K562 (cell line): Measurements from ENCODE around the gene ARHGAP33. TPM values are rescaled to one million over a fixed set of nuclear protein-coding genes. Genes with fewer than 3 reads are reported as not detected.

Experiments
- ATAC-seq: fragments of 200-7000 bp; cut with Tn5 transposase; 3 replicates; pipeline ENCODE4 v1.9.1; 2020; ENCODE audit warnings: moderate library complexity
- BruUV-seq: library from RNA; stranded (reverse); fragments of 400-500 nt; replicated peaks from 2 replicates; lab custom pipeline; 2021; lab: Mats Ljungman, UMichigan
- CTCF ChIA-PET: fragments of 300-600 bp; formaldehyde crosslinking; extraction: SDS; loops from one replicate; lab custom pipeline; 2021; ENCODE audit warnings: low intra/inter-chr PET ratio; lab: Yijun Ruan, JAX
- POLR2A ChIA-PET: fragments of 300-600, 350-650 bp; sonication (Branson Sonifier 250); formaldehyde crosslinking; extraction: SDS; loops from one replicate; lab custom pipeline; 2021; ENCODE audit warnings: antibody characterized with exemption, inconsistent platforms; lab: Yijun Ruan, JAX
- DNase-seq, 4 experiments: peaks; one replicate each; pipeline versions ENCODE4 v3.0.0 to v3.0.0-alpha.2; 2011 to 2018; ENCODE audit warnings: low spot score in 3 of 4, mixed read lengths in 3 of 4; ENCODE audit errors: extremely low read depth in 1 of 4
- FAIRE-seq: peaks from 2 replicates; lab custom pipeline; 2011; peaks lifted over from hg19 to GRCh38; lab: Jason Lieb, UNC
- H2AFZ ChIP-seq: 2 replicates; pipeline ENCODE4 v1.6.0; 2011; ENCODE audit warnings: low read depth, low read length, control low read depth, inconsistent platforms
- H3K27ac ChIP-seq: fragments of 200-600 bp; 3 replicates; pipeline ENCODE4 v1.8.0; 2011; ENCODE audit warnings: low read depth, mild to moderate bottlenecking, control low read depth, inconsistent platforms, low read length, moderate library complexity, mixed read lengths; ENCODE audit errors: extremely low read depth
- H3K27me3 ChIP-seq, 2 experiments: fragments of 300-600 bp in 1 of 2; 2 replicates in 1 of 2; 3 replicates in 1 of 2; pipeline versions ENCODE4 v1.6.0 to v1.8.0; 2011; ENCODE audit warnings: inconsistent platforms in 2 of 2, low read length in 2 of 2, mild to moderate bottlenecking in 1 of 2, mixed read lengths in 1 of 2, moderate library complexity in 1 of 2; ENCODE audit not compliant: control insufficient read depth in 2 of 2, insufficient read depth in 2 of 2
- H3K36me3 ChIP-seq: fragments of 300-600 bp; 3 replicates; pipeline ENCODE4 v1.8.0; 2011; ENCODE audit warnings: mild to moderate bottlenecking, low read length, inconsistent platforms; ENCODE audit not compliant: control insufficient read depth, insufficient read depth
- H3K4me1 ChIP-seq, 2 experiments: fragments of 200-600 bp in 1 of 2; replicated peaks in 1 of 2; 2 replicates in 1 of 2; 3 replicates in 1 of 2; pipeline versions ENCODE4 v1.5.1 to v1.8.0; 2011; ENCODE audit warnings: inconsistent platforms in 2 of 2, low read length in 2 of 2, mild to moderate bottlenecking in 1 of 2, mixed read lengths in 1 of 2, moderate library complexity in 1 of 2; ENCODE audit not compliant: control insufficient read depth in 2 of 2, insufficient read depth in 2 of 2
- H3K4me2 ChIP-seq: 2 replicates; pipeline ENCODE4 v1.6.1; 2011; ENCODE audit warnings: low read length, control low read depth, inconsistent platforms, mixed read lengths; ENCODE audit not compliant: insufficient read depth
- H3K4me3 ChIP-seq: fragments of 200-600 bp; sonication (generic), shearing (Covaris generic); 2 replicates; pipeline ENCODE4 v1.5.1; 2016; ENCODE audit warnings: control low read depth, inconsistent platforms
- H3K79me2 ChIP-seq: fragments of 200-600 bp; 3 replicates; pipeline ENCODE4 v1.8.0; 2011; ENCODE audit warnings: low read length, inconsistent platforms; ENCODE audit not compliant: control insufficient read depth, insufficient read depth
- H3K9ac ChIP-seq, 2 experiments: 2 replicates each; pipeline versions ENCODE4 v1.6.0 to v1.6.1; 2011; ENCODE audit warnings: low read depth in 2 of 2, low read length in 2 of 2, control low read depth in 1 of 2, inconsistent platforms in 1 of 2, mild to moderate bottlenecking in 1 of 2, mixed read lengths in 1 of 2; ENCODE audit not compliant: insufficient read depth in 1 of 2
- H3K9me1 ChIP-seq: one replicate; pipeline ENCODE4 v1.6.0; 2011; ENCODE audit warnings: inconsistent platforms, mild to moderate bottlenecking, low read length, moderate library complexity; ENCODE audit not compliant: control insufficient read depth, insufficient read depth
- H3K9me3 ChIP-seq: replicated peaks from 2 replicates; pipeline ENCODE4 v1.5.1; 2011; ENCODE audit warnings: low read depth, low read length, inconsistent platforms; ENCODE audit not compliant: control insufficient read depth, insufficient read depth
- H4K20me1 ChIP-seq: replicated peaks from 2 replicates; pipeline ENCODE4 v1.6.1; 2011; ENCODE audit warnings: low read length, inconsistent platforms, mixed read lengths; ENCODE audit not compliant: control insufficient read depth, insufficient read depth
- ATF7 ChIP-seq: fragments of 450-650 bp; IDR thresholded peaks from 2 replicates; pipeline ENCODE4 v1.7.1; 2014; ENCODE audit warnings: mild to moderate bottlenecking, moderate library complexity
- FOXJ3 ChIP-seq: sonication (generic); formaldehyde crosslinking; IDR thresholded peaks from 2 replicates; pipeline ENCODE4 v1.4.0; 2020; ENCODE audit warnings: mild to moderate bottlenecking, missing genetic modification reagents
- GTF2F1 ChIP-seq: IDR thresholded peaks from 2 replicates; pipeline ENCODE4 v1.6.1; 2011; ENCODE audit warnings: low read depth, low read length, improper control_type of control experiment
- HDAC3 ChIP-seq: fragments of 450-650 bp; IDR thresholded peaks from 2 replicates; pipeline ENCODE4 v1.6.1; 2018; ENCODE audit warnings: borderline replicate concordance, mild to moderate bottlenecking, moderate library complexity; ENCODE audit not compliant: partially characterized antibody
- HDAC8 ChIP-seq: fragments of 450-650 bp; IDR thresholded peaks from 2 replicates; pipeline ENCODE4 v1.6.1; 2016; ENCODE audit warnings: mild to moderate bottlenecking, missing genetic modification characterization, moderate library complexity, missing compliant biosample characterization
- NFATC3 ChIP-seq: fragments of 450-650 bp; IDR thresholded peaks from 2 replicates; pipeline ENCODE4 v1.6.1; 2017; ENCODE audit warnings: mild to moderate bottlenecking
- NR2C2 ChIP-seq, 2 experiments: fragments of 200-800 bp in 1 of 2; sonication (Bioruptor generic) in 1 of 2; sonication (generic) in 1 of 2; formaldehyde crosslinking in 1 of 2; IDR thresholded peaks; 2 replicates each; pipeline versions ENCODE4 v1.6.1 to v1.8.0; 2016 to 2022; ENCODE audit warnings: mild to moderate bottlenecking in 1 of 2, missing compliant biosample characterization in 1 of 2, missing genetic modification characterization in 1 of 2, missing genetic modification reagents in 1 of 2
- POLR2AphosphoS5 ChIP-seq: IDR thresholded peaks from 2 replicates; pipeline ENCODE4 v1.6.1; 2011; ENCODE audit warnings: mild to moderate bottlenecking, low read depth, low read length, moderate library complexity; ENCODE audit not compliant: control insufficient read depth, insufficient read depth
- POLR2G ChIP-seq: fragments of 200-400 bp; formaldehyde crosslinking; IDR thresholded peaks from 2 replicates; pipeline ENCODE4 v1.6.1; 2017; ENCODE audit warnings: low read depth, mild to moderate bottlenecking, antibody characterized with exemption, low read length, moderate library complexity
- POLR2H ChIP-seq: IDR thresholded peaks from 2 replicates; pipeline ENCODE4 v1.6.1; 2016; ENCODE audit warnings: missing genetic modification characterization, low read depth, mild to moderate bottlenecking, control low read depth, missing compliant biosample characterization, moderate library complexity
- UBTF ChIP-seq, 2 experiments: IDR thresholded peaks; 2 replicates each; pipeline ENCODE4 v1.6.1; 2012; ENCODE audit warnings: improper control_type of control experiment in 2 of 2, low read depth in 2 of 2, low read length in 2 of 2, borderline replicate concordance in 1 of 2
- WHSC1 ChIP-seq: IDR thresholded peaks from one replicate; pipeline ENCODE4 v1.6.1; 2012; ENCODE audit warnings: low read length, control low read depth, inconsistent platforms
- ZNF124 ChIP-seq: sonication (generic); formaldehyde crosslinking; IDR thresholded peaks from 2 replicates; pipeline ENCODE4 v1.8.1; 2022; ENCODE audit warnings: missing genetic modification reagents
- ZNF23 ChIP-seq: fragments of 250-450 bp; sonication (Bioruptor Pico); IDR thresholded peaks from 2 replicates; pipeline ENCODE4 v1.4.0; 2020; ENCODE audit warnings: mild to moderate bottlenecking
- ZNF695 ChIP-seq: fragments of 450-650 bp; formaldehyde crosslinking; IDR thresholded peaks from 2 replicates; pipeline ENCODE4 v1.4.0; 2020; ENCODE audit warnings: mild to moderate bottlenecking, moderate library complexity
- WGBS: fragments of 100-300 bp; shearing (Covaris generic); methylation state at CpG from one replicate; pipeline ENCODE4 v1.1.6; 2016; ENCODE audit warnings: low coverage, mixed read lengths; ENCODE audit not compliant: insufficient coverage; ENCODE audit errors: missing lambda C conversion rate; 5-methylcytosine and 5-hydroxymethylcytosine counted together
- in situ Hi-C: fragments of 300-500 bp; cut with MboI; formaldehyde crosslinking; loops from 4 replicates; pipeline ENCODE4 v1.15.0; 2018; ENCODE audit warnings: inconsistent platforms, mixed read lengths
- intact Hi-C: fragments of 100-400 bp; cut with micrococcal nuclease; formaldehyde crosslinking; loops from 2 replicates; pipeline ENCODE4 v1.14.2; 2022
- polyA plus RNA-seq, 8 experiments: library from polyadenylated mRNA; depleted of rRNA in 4 of 8; stranded (reverse) in 5 of 8; unstranded in 3 of 8; fragments of >200 nt; fragmentation: Nextera tagmentation in 2 of 8; fragmentation: Illumina TruSeq in 1 of 8; extraction: Ambion mirVana in 2 of 8; extraction: Trizol in 1 of 8; gene quantifications; 2 replicates each; pipeline versions ENCODE4 v1.2.1 to v1.2.3, GENCODE V29; 2011 to 2014; ENCODE audit warnings: inconsistent platforms in 1 of 8, missing spikeins in 1 of 8
- total RNA-seq, 7 experiments: library from RNA; depleted of rRNA in 6 of 7; stranded (reverse); fragments of >200 nt in 6 of 7; fragmentation: Illumina TruSeq in 2 of 7; extraction: Trizol in 2 of 7; gene quantifications; 2 replicates each; pipeline versions ENCODE4 v1.2.1 to v1.2.3, GENCODE V29; 2011 to 2021; ENCODE audit warnings: low replicate concordance in 1 of 7

ARHGAP33 gene
- total and polyA plus RNA-seq, 9 of the 15 experiments (the other 6 are each of a cell fraction or from before 2014, with no cell fraction given) = 0.06 to 26.6 (median 1.6) TPM; not detected in 1

GRCh38 chr19:35734273-35734672 is 41.1 kb upstream of the ARHGAP33 start:
- POLR2A ChIA-PET = interaction anchor here (0.6 to 0.9 kb wide), 2 partner anchors 11 to 272 kb away, joined by 3 to 5 read pairs; no protein-coding TSS in a partner anchor
- CTCF ChIA-PET = no interaction called here
- intact Hi-C loops = no loop called here
- DNase-seq (no peak), FAIRE-seq (no peak), ATAC-seq (no peak)
- Histone ChIP-seq H3K9me1 (no peaks in the 10 kb centered on the region), H2AFZ (no peak overlapping the region), H3K4me1 (peaks cover 0 to 17% of the 10 kb centered on the region in 2 experiments; a peak in 2 of 5 replicates), H3K27ac (no peak overlapping the region), H3K4me3 (no peak overlapping the region), H3K9me3 (no peaks in the 10 kb centered on the region), H3K79me2 (no peaks in the 10 kb centered on the region), H4K20me1 (no peaks in the 10 kb centered on the region), H3K9ac (no peak overlapping the region), H3K4me2 (no peak overlapping the region), H3K36me3 (peaks cover 97% of the 10 kb centered on the region; the same call in 2 of the 3 replicates), H3K27me3 (no peaks in the 10 kb centered on the region)
- TF ChIP-seq ZNF124 (no peak), HDAC3 (no peak), POLR2G (peak; percentile 54; the same call in 1 of the 2 replicates), NR2C2 (CRISPR knock-in tag; IDR thresholded peaks at IDR 0.05) (no peak), NR2C2 (tag; IDR thresholded peaks at IDR 0.05) (no peak)
- no TSS peak for BruUV-seq
- 91% methylated on average over 8 of the region's 8 CpGs for WGBS
- in situ Hi-C loops = no loop called here

- 75% methylated on average over 5 of the region's 5 CpGs for WGBS
- no peak for DNase-seq
- ATAC-seq = no peak
- Histone ChIP-seq H3K79me2 (no peaks in the 10 kb centered on the region; the same call in 2 of the 3 replicates), H3K4me3 (no peak overlapping the region), H3K4me1 (peaks cover 3 to 24% of the 10 kb centered on the region in 2 experiments; a peak in 4 of 5 replicates), H3K9me3 (no peaks in the 10 kb centered on the region), H3K9ac (no peak overlapping the region; a peak in 1 of 4 replicates), H2AFZ (no peak overlapping the region), H3K27me3 (no peaks in the 10 kb centered on the region), H3K36me3 (peaks cover 91% of the 10 kb centered on the region; the same call in 2 of the 3 replicates), H3K27ac (no peak overlapping the region), H4K20me1 (no peaks in the 10 kb centered on the region), H3K4me2 (no peak overlapping the region), H3K9me1 (no peaks in the 10 kb centered on the region)
- in situ Hi-C loops (no loop called here), intact Hi-C loops (no loop called here)
- no peak for FAIRE-seq
- ChIA-PET CTCF (no interaction called here), POLR2A (interaction anchor here (0.6 to 1.0 kb wide), 3 partner anchors 12 to 272 kb away, joined by 3 to 5 read pairs (median 4); no protein-coding TSS in a partner anchor)
- no TSS peak for BruUV-seq
- TF ChIP-seq HDAC8 = no peak
- TF ChIP-seq POLR2AphosphoS5 = no peak
- TF ChIP-seq UBTF (IDR thresholded peaks at IDR 0.05; ENCODE audit: borderline replicate concordance in 1 of 2, low read depth in 2 of 2, low read length in 2 of 2) = no peak
- TF ChIP-seq POLR2H (tag) = no peak
- no peak for TF ChIP-seq GTF2F1
- no peak for TF ChIP-seq FOXJ3 (CRISPR knock-in tag)
- TF ChIP-seq ATF7 = no peak
- no peak for TF ChIP-seq ZNF695 (CRISPR knock-in tag)
- TF ChIP-seq ZNF23 (CRISPR knock-in tag) = no peak
- TF ChIP-seq NFATC3 = no peak
- no peak for TF ChIP-seq WHSC1
Measured at GRCh38 chr19:35734889-35735288, 40.5 kb upstream of the ARHGAP33 start.
